Karpas-422 (cell line): Measurements from ENCODE around the gene LINGO3. TPM values are rescaled to one million over a fixed set of nuclear protein-coding genes. Genes with fewer than 3 reads are reported as not detected.

Source experiments
- DNase-seq: peaks from one replicate; pipeline ENCODE4 v3.0.0-alpha.2; 2015
- H2AFZ ChIP-seq: fragments of 200-600 bp; sonication (generic); 2 replicates; pipeline ENCODE4 v1.6.1; 2014; ENCODE audit warnings: antibody characterized with exemption, low read length, mixed read lengths
- H3K27ac ChIP-seq: fragments of 200-600 bp; sonication (generic); 2 replicates; pipeline ENCODE4 v1.5.1; 2014; ENCODE audit warnings: mild to moderate bottlenecking, low read length, moderate library complexity
- H3K27me3 ChIP-seq: fragments of 200-600 bp; sonication (generic); 2 replicates; pipeline ENCODE4 v1.6.1; 2014; ENCODE audit warnings: low read length, mixed read lengths
- H3K36me3 ChIP-seq: fragments of 200-600 bp; sonication (generic); 2 replicates; pipeline ENCODE4 v1.6.1; 2014; ENCODE audit warnings: low read length, mixed read lengths; ENCODE audit not compliant: insufficient read depth
- H3K4me1 ChIP-seq: fragments of 200-600 bp; sonication (generic); 2 replicates; pipeline ENCODE4 v1.6.1; 2014; ENCODE audit warnings: mild to moderate bottlenecking, low read length, mixed read lengths
- H3K4me2 ChIP-seq: fragments of 200-600 bp; sonication (generic); 2 replicates; pipeline ENCODE4 v1.6.1; 2014; ENCODE audit warnings: low read length, low read depth, mild to moderate bottlenecking; ENCODE audit not compliant: poor library complexity, severe bottlenecking
- H3K4me3 ChIP-seq: fragments of 200-600 bp; sonication (generic); 2 replicates; pipeline ENCODE4 v1.5.1; 2014; ENCODE audit warnings: mild to moderate bottlenecking, antibody characterized with exemption, low read length, mixed read lengths
- H3K79me2 ChIP-seq: fragments of 200-600 bp; sonication (generic); 2 replicates; pipeline ENCODE4 v1.6.1; 2014; ENCODE audit warnings: mild to moderate bottlenecking, low read length, mixed read lengths
- H3K9ac ChIP-seq: fragments of 200-600 bp; sonication (generic); 2 replicates; pipeline ENCODE4 v1.6.0; 2014; ENCODE audit warnings: low read length
- H3K9me2 ChIP-seq: fragments of 200-600 bp; sonication (generic), shearing (Covaris generic); replicated peaks from 2 replicates; pipeline ENCODE4 v1.6.0; 2014; ENCODE audit warnings: mild to moderate bottlenecking, low read length, moderate library complexity; ENCODE audit not compliant: insufficient read depth
- H3K9me3 ChIP-seq: fragments of 300-700, 200-600 bp; sonication (generic); 2 replicates; pipeline ENCODE4 v1.6.1; 2014; ENCODE audit warnings: low read length, mixed read lengths
- H4K20me1 ChIP-seq: fragments of 200-600 bp; sonication (generic); 2 replicates; pipeline ENCODE4 v1.6.1; 2014; ENCODE audit warnings: mild to moderate bottlenecking, antibody characterized with exemption, low read length, low read depth; ENCODE audit not compliant: insufficient read depth
- total RNA-seq: library from RNA; depleted of rRNA; stranded (reverse); fragments of >200 nt; shearing (Covaris generic); gene quantifications from 2 replicates; pipeline ENCODE4 v1.2.3, GENCODE V29; 2014; ENCODE audit warnings: low replicate concordance

The LINGO3 gene
- total RNA-seq, 1 experiment from 2014 or later, result not detected

GRCh38 chr19:2331601-2332246 is 23.8 kb upstream of the LINGO3 start:
- Histone ChIP-seq H3K27me3 (no peaks in the 10 kb centered on the region), H3K9me2 (no peaks in the 10 kb centered on the region), H3K27ac (peak overlapping the region; percentile 77), H4K20me1 (peaks cover 8% of the 10 kb centered on the region; the same call in 1 of the 2 replicates), H3K36me3 (0 out of 2 replicates have a peak, but pooled peaks cover 7% of the 10 kb centered on the region), H3K9ac (peak overlapping the region; percentile 74), H3K79me2 (peaks cover 89% of the 10 kb centered on the region), H3K9me3 (peaks cover 5% of the 10 kb centered on the region; the same call in 1 of the 2 replicates), H3K4me1 (peaks cover 46% of the 10 kb centered on the region), H3K4me2 (peak overlapping the region; percentile 84), H3K4me3 (peak overlapping the region; percentile 61), H2AFZ (no peak overlapping the region)
- DNase-seq, result no peak

DNA sequence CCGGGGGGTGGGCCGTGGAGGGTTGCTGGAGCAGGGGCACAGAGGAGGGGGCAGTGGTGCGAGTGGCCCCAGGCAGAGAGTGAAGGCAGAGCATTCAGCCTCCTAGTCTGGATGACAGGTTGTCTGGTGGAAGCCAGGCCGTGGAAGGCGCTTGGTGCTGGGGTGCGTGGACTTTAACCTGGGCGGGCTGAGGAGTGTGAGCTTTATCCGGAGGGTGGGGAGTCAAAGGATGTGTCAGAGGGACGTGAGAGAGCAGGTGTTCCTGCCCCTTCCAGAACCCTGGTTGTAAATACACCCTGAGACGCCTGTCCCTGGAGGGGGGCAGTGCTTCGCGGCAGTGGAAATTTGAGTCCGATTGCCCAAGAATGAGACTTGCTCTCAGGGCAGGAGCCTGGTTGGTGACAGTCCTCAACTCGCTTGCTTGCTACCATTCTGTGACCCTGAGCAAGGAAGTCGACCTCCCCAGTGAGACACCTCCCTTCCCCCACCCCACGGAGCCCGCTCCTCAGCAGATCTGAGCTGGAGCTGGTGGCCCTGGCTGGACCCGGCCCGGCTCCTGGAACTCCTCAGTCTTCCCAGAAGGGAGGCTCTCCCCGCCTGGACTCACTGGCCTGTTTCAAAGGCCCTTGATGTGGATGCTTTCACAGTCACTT is 22.8 kb upstream of the LINGO3 start:
- Histone ChIP-seq H3K4me1 (peaks cover 47% of the 10 kb centered on the region), H4K20me1 (peaks cover 12% of the 10 kb centered on the region; the same call in 1 of the 2 replicates), H2AFZ (no peak overlapping the region), H3K79me2 (peaks cover 88% of the 10 kb centered on the region), H3K27me3 (no peaks in the 10 kb centered on the region), H3K4me3 (no peak overlapping the region; the same call in 1 of the 2 replicates), H3K9me2 (no peaks in the 10 kb centered on the region), H3K36me3 (0 out of 2 replicates have a peak, but pooled peaks cover 7% of the 10 kb centered on the region), H3K9me3 (peaks cover 5% of the 10 kb centered on the region; the same call in 1 of the 2 replicates), H3K27ac (peak overlapping the region; percentile 77; the same call in 1 of the 2 replicates), H3K9ac (peak overlapping the region; percentile 13; the same call in 1 of the 2 replicates), H3K4me2 (peak overlapping the region; percentile 84)
- DNase-seq, result no peak

DNA sequence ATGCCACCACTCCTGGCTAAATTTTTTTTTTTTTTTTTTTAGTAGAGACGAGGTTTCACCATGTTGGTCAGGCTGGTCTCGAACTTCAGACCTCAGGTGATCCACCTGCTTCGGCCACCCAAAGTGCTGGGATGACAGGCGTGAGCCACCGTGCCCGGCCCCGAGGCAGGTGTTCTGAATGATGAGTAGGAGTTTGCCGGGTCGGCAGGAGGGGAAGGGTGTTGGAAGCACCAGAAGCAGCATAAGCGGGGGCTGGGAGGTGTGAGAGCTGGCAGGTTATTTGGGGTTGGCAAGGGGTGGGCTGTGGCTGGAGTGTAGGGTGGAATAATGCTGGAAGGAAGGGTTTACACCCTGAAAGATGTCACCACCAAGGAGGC is 22.3 kb upstream of the LINGO3 start:
- H3K4me1 ChIP-seq, result peaks cover 47% of the 10 kb centered on the region
- H3K9me3 ChIP-seq, result peaks cover 5% of the 10 kb centered on the region; the same call in 1 of the 2 replicates
- H3K9me2 ChIP-seq, result no peaks in the 10 kb centered on the region
- peaks cover 16% of the 10 kb centered on the region; the same call in 1 of the 2 replicates for H4K20me1 ChIP-seq
- 0 out of 2 replicates have a peak overlapping the region, but pooled peaks have one; percentile 13 for H3K9ac ChIP-seq
- no peak overlapping the region for H3K27ac ChIP-seq
- peaks cover 83% of the 10 kb centered on the region for H3K79me2 ChIP-seq
- no peaks in the 10 kb centered on the region for H3K27me3 ChIP-seq
- no peak overlapping the region; the same call in 1 of the 2 replicates for H3K4me3 ChIP-seq
- no peak overlapping the region for H2AFZ ChIP-seq
- H3K4me2 ChIP-seq, result peak overlapping the region; percentile 85
- 0 out of 2 replicates have a peak, but pooled peaks cover 7% of the 10 kb centered on the region for H3K36me3 ChIP-seq
- DNase-seq, result no peak

- Histone ChIP-seq H3K27me3 (no peaks in the 10 kb centered on the region), H4K20me1 (peaks cover 17% of the 10 kb centered on the region; the same call in 1 of the 2 replicates), H3K4me2 (peak overlapping the region; percentile 85), H3K9me2 (no peaks in the 10 kb centered on the region), H2AFZ (no peak overlapping the region), H3K4me1 (peaks cover 47% of the 10 kb centered on the region), H3K79me2 (peaks cover 82% of the 10 kb centered on the region), H3K9me3 (peaks cover 1% of the 10 kb centered on the region; the same call in 1 of the 2 replicates), H3K9ac (peak overlapping the region; percentile 99), H3K27ac (peak overlapping the region; percentile 64; the same call in 1 of the 2 replicates), H3K4me3 (peak overlapping the region; percentile 97), H3K36me3 (0 out of 2 replicates have a peak, but pooled peaks cover 7% of the 10 kb centered on the region)
- no peak for DNase-seq
Measured at GRCh38 chr19:2329501-2329916, 21.6 kb upstream of the LINGO3 start.

DNA sequence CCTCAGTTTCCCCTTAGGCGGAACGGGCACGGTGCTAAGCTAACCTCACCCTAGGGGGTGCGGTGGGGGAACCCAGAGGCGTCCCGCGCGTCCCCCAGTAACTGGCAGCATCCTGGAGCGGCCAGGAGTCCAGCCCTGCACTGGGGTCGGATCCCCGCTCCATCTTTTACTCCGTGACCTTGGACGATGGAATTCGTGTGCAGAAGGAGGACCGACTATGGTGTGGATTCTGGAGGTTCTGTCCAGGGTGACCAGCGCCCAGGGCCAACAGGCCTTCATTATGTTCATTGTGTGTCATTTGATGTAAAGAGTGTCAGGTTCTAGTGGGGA is 21.2 kb upstream of the LINGO3 start:
- DNase-seq, result peak; percentile 52
- no peak overlapping the region for H2AFZ ChIP-seq

GRCh38 chr19:2328401-2329148 is 20.6 kb upstream of the LINGO3 start, which contains the start of the genes LSM7 and SPPL2B:
Gene LSM7, minus strand, starts transcription at chr19:2328586. Its CDS starts 20 bp downstream, at chr19:2328566.
Gene SPPL2B, plus strand, starts transcription at chr19:2328684. Its CDS starts 26 bp downstream, at chr19:2328710.
- peak; percentile 97 for DNase-seq
- Histone ChIP-seq H3K9ac (peak within 1 kb of the TSS; percentile 99), H3K4me2 (peak within 1 kb of the TSS; percentile 85), H4K20me1 (peaks cover 17% of the 10 kb centered on the region; the same call in 1 of the 2 replicates), H2AFZ (no peak within 1 kb of the TSS), H3K9me2 (no peaks in the 10 kb centered on the region), H3K4me1 (peaks cover 47% of the 10 kb centered on the region), H3K27ac (peak within 1 kb of the TSS; percentile 64), H3K27me3 (no peaks in the 10 kb centered on the region), H3K4me3 (peak within 1 kb of the TSS; percentile 97), H3K9me3 (no peaks in the 10 kb centered on the region), H3K79me2 (peaks cover 73% of the 10 kb centered on the region), H3K36me3 (0 out of 2 replicates have a peak, but pooled peaks cover 2% of the 10 kb centered on the region)

More for the DNA sequence above, 21.2 kb upstream of the LINGO3 start:
- H3K9me2 ChIP-seq, result no peaks in the 10 kb centered on the region
- H3K27me3 ChIP-seq, result no peaks in the 10 kb centered on the region
- H3K27ac ChIP-seq, result peak overlapping the region; percentile 64; the same call in 1 of the 2 replicates
- peak overlapping the region; percentile 85 for H3K4me2 ChIP-seq
- H3K9me3 ChIP-seq, result no peaks in the 10 kb centered on the region
- H3K9ac ChIP-seq, result peak overlapping the region; percentile 99
- H3K79me2 ChIP-seq, result peaks cover 78% of the 10 kb centered on the region
- peaks cover 17% of the 10 kb centered on the region; the same call in 1 of the 2 replicates for H4K20me1 ChIP-seq
- peaks cover 47% of the 10 kb centered on the region for H3K4me1 ChIP-seq
- 0 out of 2 replicates have a peak, but pooled peaks cover 7% of the 10 kb centered on the region for H3K36me3 ChIP-seq
- peak overlapping the region; percentile 97 for H3K4me3 ChIP-seq

DNA sequence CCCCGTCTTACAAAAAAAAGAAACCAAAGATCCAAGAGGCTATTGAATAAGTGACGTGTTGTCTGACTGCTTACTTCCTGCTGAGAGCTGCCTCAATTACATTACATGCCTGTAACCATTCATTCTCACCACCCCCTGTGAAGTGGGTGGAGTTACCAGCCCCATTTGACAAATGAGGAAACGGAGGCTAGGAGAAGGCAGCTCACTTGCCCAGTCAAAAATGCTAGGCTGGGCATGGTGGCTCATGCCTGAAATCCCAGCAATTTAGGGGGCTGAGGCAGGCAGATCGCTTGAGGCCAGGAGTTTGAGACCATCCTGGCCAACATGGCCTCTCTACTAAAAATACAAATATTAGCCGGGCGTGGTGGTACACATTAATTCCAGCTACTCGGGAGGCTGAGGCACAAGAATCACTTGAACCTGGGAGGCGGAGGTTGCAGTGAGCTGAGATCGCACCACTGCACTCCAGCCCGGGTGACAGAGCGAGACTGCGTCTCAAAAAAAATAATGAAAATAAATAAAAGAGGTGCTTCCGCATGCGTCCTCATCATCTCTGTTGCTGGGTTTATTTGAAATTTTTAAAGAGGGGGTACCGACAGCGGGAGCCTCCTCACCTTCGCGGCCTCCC is 19.9 kb upstream of the LINGO3 start:
- DNase-seq, result peak; percentile 93
- H3K79me2 ChIP-seq, result peaks cover 66% of the 10 kb centered on the region
- H4K20me1 ChIP-seq, result peaks cover 17% of the 10 kb centered on the region; the same call in 1 of the 2 replicates
- no peaks in the 10 kb centered on the region for H3K27me3 ChIP-seq
- H3K27ac ChIP-seq, result peak overlapping the region; percentile 64
- no peaks in the 10 kb centered on the region for H3K36me3 ChIP-seq
- peak overlapping the region; percentile 99 for H3K9ac ChIP-seq
- peak overlapping the region; percentile 85 for H3K4me2 ChIP-seq
- H3K4me1 ChIP-seq, result peaks cover 47% of the 10 kb centered on the region
- H2AFZ ChIP-seq, result no peak overlapping the region
- peak overlapping the region; percentile 97 for H3K4me3 ChIP-seq
- no peaks in the 10 kb centered on the region for H3K9me3 ChIP-seq
- H3K9me2 ChIP-seq, result no peaks in the 10 kb centered on the region
